Stimulated activated CD4-positive, alpha-beta T cell treated with anti-CD3 and anti-CD28 coated beads, Interleukin-4, amount 100 ng/mL, for 24 hours (primary cell): Measurements from ENCODE around the gene TLR5.

Source experiments
- DNase-seq: peaks from one replicate; pipeline ENCODE4 v3.0.0-alpha.2; 2020

The TLR5 gene

GRCh38 chr1:223147873-223148272, 4.8 kb upstream of the TLR5 start:
- DNase-seq: no peak

GRCh38 chr1:223147409-223147808, 4.4 kb upstream of the TLR5 start:
- no peak for DNase-seq

GRCh38 chr1:223146745-223147144, 3.7 kb upstream of the TLR5 start:
- no peak for DNase-seq

- no peak for DNase-seq
These were observed 1.9 kb upstream of the TLR5 start for GRCh38 chr1:223144914-223145313.

GRCh38 chr1:223144431-223144830, 1.4 kb upstream of the TLR5 start:
- DNase-seq: no peak

GRCh38 chr1:223143537-223144248, 645 bp upstream of the TLR5 start:
- DNase-seq: peak; percentile 31

- DNase-seq: no peak
These were observed 779 bp downstream of the TLR5 start for GRCh38 chr1:223142269-223142668.

- no peak for DNase-seq
These were observed 2.2 kb downstream of the TLR5 start for GRCh38 chr1:223140611-223141405.

GRCh38 chr1:223137455-223138085, 5.5 kb downstream of the TLR5 start:
- no peak for DNase-seq

- DNase-seq: no peak
These were observed 7.0 kb downstream of the TLR5 start for GRCh38 chr1:223136086-223136485.

- no peak for DNase-seq
These were observed 7.7 kb downstream of the TLR5 start for GRCh38 chr1:223135176-223135942.

GRCh38 chr1:223133824-223134435, 9.1 kb downstream of the TLR5 start:
- DNase-seq: peak; percentile 81

- no peak for DNase-seq
These were observed 9.7 kb downstream of the TLR5 start for GRCh38 chr1:223133306-223133823.

- peak; percentile 71 for DNase-seq
These were observed 13.7 kb downstream of the TLR5 start for GRCh38 chr1:223129229-223129901.

GRCh38 chr1:223126741-223127140, 16.3 kb downstream of the TLR5 start:
- no peak for DNase-seq

GRCh38 chr1:223125766-223126165, 17.3 kb downstream of the TLR5 start:
- DNase-seq: no peak

- DNase-seq: no peak
These were observed 19.9 kb downstream of the TLR5 start for GRCh38 chr1:223123011-223123610.

- DNase-seq: no peak
These were observed 24.6 kb downstream of the TLR5 start for GRCh38 chr1:223118418-223118817.

GRCh38 chr1:223116950-223117349, 26.1 kb downstream of the TLR5 start:
- no peak for DNase-seq

- no peak for DNase-seq
These were observed 28.2 kb downstream of the TLR5 start for GRCh38 chr1:223114871-223115270.

GRCh38 chr1:223110952-223111351, 32.1 kb downstream of the TLR5 start:
- no peak for DNase-seq
